LNCaP clone FGC (cell line): Measurements from ENCODE around the gene IGF2.

Experiments used
- DNase-seq: peaks from one replicate; pipeline ENCODE4 v3.0.0-alpha.2; 2011; ENCODE audit warnings: low read depth
- H3K4me3 ChIP-seq: 2 replicates; pipeline ENCODE4 v1.5.1; 2011; ENCODE audit warnings: mild to moderate bottlenecking, low read depth, low read length, control low read depth
- TF ChIP-seq, protein P1 (sequence below): IDR thresholded peaks from 2 replicates; pipeline ENCODE4 v1.5.1; 2012; ENCODE audit warnings: mild to moderate bottlenecking; ENCODE audit not compliant: control insufficient read depth, insufficient read depth; ENCODE audit errors: extremely low read depth

IGF2 gene

DNA sequence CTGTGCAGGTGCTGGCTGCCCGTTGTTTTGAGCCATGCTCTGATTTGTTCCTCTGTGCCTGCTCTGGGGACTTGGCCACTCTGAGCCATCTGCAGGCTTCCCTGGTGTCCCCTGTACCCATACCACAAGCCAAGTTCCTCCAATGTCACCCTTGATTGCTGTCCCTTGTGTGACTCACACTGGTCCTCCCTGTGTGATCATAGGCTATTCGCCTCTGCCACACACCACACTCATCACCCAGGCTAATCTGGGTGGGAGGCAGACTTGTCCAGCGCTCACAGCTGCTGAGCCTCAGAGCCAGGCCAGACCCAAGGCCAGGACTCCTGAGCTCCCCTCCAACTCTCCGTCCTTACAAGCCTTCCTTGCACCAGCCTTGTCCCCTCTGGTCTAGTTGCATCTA lies 31.7 kb downstream of the IGF2 start:
- no peak for DNase-seq
- TF ChIP-seq, protein P1, sequence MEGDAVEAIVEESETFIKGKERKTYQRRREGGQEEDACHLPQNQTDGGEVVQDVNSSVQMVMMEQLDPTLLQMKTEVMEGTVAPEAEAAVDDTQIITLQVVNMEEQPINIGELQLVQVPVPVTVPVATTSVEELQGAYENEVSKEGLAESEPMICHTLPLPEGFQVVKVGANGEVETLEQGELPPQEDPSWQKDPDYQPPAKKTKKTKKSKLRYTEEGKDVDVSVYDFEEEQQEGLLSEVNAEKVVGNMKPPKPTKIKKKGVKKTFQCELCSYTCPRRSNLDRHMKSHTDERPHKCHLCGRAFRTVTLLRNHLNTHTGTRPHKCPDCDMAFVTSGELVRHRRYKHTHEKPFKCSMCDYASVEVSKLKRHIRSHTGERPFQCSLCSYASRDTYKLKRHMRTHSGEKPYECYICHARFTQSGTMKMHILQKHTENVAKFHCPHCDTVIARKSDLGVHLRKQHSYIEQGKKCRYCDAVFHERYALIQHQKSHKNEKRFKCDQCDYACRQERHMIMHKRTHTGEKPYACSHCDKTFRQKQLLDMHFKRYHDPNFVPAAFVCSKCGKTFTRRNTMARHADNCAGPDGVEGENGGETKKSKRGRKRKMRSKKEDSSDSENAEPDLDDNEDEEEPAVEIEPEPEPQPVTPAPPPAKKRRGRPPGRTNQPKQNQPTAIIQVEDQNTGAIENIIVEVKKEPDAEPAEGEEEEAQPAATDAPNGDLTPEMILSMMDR, result no peak
- no peak overlapping the region for H3K4me3 ChIP-seq

DNA sequence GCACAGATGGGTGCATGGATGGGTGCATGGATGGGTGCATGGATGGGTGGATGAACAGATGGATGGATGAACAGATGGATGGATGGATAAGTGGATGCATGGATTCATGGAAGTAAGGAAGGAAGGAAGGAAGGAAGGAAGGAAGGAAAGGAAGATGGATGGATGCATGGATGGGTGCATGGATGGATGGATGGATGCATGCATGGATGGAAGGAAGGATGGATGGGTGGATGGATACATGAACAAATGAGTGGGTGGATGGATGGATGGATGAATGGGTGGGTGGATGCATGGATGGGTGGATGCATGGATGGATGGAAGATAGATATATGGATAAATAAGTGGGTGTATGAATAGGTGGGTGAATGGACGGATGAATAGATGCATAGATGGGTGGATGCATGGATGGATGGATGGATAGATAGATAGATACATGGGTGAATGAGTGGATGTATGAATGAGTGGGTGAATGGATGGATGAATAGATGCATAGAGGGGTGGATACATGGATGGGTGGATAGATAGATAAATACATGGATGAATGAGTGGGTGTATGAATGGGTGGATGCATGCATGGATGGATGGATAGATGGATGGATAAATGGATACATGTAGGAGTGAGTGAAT lies 32.5 kb downstream of the IGF2 start:
- no peak for DNase-seq
- TF ChIP-seq, protein P1, result no peak
- H3K4me3 ChIP-seq, result no peak overlapping the region

DNA sequence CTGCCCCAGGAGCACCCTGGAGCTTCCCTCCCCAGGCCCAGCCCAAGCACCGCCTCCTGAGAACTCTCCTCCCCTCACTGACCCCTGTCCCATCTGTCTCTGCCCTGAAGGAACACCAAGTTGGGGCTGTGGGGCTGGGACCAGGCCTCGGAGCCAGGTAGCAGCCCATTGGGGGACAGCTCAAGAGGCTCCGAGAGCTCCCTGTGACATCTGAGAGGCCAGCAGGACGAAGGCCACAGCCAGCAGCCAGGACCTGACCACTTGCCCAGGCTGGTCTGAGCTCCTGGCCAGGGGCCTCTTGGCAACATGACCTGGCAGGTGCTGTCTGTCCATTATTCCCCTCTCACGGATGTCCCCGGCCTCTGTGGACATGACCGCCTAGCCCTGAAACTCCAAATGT lies 33.7 kb downstream of the IGF2 start:
- TF ChIP-seq, protein P1, result no peak
- H3K4me3 ChIP-seq, result no peak overlapping the region
- no peak for DNase-seq

DNA sequence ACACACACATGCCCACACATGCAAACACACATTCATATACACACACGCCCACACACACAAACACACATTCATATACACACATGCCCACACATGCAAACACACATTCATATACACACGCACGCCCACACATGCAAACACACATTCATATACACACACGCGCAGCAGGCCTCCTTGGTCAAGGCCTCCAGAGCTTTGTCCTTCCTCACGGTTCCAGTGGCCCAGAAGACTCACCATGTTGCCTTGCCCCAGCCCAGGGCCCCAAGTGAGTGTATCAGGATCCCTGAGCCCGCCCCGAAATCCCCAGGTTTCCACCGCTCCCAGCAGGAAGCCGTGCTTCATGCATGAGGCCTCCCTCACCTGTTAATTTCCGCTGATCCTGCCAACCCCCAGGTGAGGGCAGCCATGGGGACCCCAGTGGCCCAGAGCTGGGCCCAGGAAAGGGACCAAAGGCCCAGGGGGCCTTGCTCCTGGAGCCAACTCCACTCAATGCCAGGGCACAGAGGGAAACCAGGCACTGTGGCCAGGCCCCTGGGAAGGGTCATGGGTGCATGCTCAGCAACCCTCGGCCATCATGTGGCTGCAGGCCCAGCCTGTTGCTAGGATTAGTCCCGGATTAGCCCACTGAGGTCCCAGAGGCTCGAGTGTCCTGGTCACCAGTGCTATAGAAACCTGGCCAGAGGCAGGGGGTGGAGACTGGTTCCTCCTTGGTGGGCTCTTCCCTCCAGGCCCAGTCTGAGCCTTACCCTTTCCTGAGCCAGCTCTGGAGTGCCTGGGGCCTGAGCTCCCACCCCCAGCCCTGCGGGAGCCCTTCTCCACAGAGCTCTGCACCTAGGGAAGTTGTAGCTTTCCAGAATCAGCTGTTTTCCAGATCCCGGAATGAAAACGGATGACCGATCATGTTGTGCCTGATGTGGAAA lies 34.4 kb downstream of the IGF2 start:
- no peak overlapping the region for H3K4me3 ChIP-seq
- TF ChIP-seq, protein P1, result no peak
- DNase-seq, result no peak

DNA sequence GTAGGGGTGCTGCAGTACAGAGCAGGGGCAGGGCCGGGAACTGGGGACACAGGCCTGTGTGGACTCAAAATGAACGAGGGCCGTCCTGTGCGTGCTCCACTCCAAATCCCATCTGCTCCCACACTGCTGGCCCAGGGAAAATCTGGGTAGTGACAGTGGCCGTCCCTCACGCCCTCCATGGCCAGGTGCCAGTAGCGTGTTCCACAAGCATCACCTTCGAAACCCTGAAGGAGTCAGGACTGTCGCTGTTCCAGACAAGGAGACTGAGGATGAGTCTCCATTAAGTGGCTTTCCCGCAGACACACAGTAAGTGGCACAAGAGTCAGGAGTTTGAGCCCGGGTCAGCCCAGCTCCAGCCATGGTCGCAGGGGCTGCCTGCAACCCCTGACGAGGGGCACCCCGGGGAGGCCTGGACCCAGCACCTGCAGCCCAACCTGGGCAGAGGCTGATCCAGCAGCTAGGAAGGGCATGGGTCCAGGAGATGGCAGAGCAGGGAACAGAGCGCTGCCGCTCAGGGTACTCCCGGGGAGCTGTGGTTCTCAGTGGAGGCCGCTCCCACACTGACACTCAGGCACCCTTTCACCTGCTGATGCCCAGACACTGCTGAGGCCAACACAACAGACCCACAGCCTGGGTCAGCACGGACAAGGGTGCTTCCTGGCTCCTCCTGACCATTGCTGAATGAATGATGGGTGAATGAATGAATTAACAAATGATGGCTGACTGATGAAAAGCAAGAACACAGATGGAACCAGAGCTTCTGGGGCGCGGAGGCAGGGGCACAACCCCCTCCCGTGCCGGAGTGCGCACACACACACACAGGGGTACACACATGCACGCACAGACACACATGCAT lies 35.3 kb downstream of the IGF2 start:
- no peak overlapping the region for H3K4me3 ChIP-seq
- TF ChIP-seq, protein P1, result no peak
- DNase-seq, result no peak

DNA sequence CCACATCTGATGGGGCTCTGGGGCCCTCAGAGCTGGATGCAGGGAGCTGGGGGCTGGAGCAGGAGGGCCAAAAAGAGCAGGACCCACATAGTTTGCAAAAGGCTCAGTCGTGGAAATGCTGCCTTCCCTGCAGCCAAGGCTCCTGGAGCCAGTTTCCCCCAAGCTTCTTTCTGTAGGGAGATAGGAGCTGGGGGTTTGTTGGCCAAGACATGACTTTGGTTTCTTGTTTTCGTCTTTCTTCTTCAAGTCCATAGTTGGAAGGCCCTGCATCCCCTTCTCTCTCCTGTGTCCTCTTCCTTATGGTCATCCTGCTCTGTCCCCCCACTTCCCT lies 36.3 kb downstream of the IGF2 start:
- no peak overlapping the region for H3K4me3 ChIP-seq
- TF ChIP-seq, protein P1, result no peak
- no peak for DNase-seq
